ENCODE results near the gene LRRC38.
"Not testable (repeated sequence)": the region's sequence is repeated elsewhere in the genome, so short reads cannot be mapped to it uniquely, and the experiment has no call there.

The LRRC38 gene, protein sequence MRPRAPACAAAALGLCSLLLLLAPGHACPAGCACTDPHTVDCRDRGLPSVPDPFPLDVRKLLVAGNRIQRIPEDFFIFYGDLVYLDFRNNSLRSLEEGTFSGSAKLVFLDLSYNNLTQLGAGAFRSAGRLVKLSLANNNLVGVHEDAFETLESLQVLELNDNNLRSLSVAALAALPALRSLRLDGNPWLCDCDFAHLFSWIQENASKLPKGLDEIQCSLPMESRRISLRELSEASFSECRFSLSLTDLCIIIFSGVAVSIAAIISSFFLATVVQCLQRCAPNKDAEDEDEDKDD

GRCh38 chr1:13513895-13514546 is at the start of gene LRRC38:
LRRC38 (minus strand) TSS chr1:13514003; CDS start chr1:13513593, 410 bp downstream.
- DNase-seq = no peak

- not testable (repeated sequence) for DNase-seq
These were observed 49.2 kb upstream of the LRRC38 start for GRCh38 chr1:13562981-13563380.

DNA sequence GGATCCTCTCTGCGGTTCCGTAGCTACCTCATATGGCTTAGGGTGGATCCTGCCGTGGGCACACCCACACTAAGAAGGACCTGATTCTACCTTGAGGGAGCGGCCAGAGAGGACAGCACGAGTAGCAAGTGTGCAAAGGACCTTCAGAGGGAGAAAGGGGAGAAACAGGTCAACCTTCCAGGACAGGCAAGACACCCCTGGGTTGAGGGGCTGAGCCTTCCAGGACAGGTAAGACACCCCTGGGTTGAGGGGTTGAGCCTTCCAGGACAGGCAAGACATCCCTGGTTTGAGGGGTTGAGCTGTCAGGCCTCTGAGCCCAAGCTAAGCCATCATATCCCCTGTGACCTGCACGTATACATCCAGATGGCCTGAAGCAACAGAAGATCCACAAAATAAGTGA is 46.7 kb upstream of the LRRC38 start:
- no peak for DNase-seq

GRCh38 chr1:13556224-13556764 is 42.5 kb upstream of the LRRC38 start:
- DNase-seq = no peak

DNA sequence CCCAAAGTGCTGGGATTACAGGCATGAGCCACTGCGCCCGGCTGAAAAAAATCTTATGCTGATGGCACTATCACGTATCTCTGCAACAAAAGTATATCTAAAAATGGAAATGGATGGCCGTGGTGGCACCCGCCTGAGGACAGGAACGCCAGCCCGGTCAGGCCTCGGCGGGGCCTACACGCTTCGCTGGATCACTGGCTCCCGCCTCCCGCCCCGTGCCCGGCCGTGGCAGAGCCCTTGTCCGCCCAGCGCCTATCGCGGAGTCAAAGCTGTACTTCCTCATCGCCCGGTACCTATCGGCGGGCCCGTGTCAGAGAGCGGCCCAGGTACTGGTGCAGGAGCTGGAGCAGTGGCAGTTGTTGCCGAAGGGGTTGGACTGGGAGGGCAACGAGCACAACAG is 41.0 kb upstream of the LRRC38 start:
- no peak for DNase-seq

- DNase-seq = no peak
These were observed 36.9 kb upstream of the LRRC38 start for GRCh38 chr1:13550663-13551062.

DNA sequence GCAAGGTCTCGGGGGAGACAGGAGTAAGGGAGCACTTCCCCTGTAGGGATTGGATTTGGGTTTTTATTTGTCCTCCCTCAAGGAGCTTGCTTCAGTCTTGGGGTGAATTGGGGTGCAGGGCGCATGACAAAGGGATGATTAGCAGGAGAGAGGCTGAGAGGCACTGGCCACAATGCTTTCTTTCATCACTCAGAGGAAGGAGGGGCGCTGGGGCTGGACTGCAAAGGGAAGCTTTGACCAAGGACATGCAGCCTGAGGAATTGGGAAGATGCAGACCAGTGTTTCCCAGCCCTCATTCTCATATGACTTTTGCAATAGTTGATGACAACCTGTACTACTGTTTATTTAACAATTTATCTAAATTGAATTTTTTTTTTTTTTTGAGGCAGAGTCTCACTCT is 35.7 kb upstream of the LRRC38 start:
- DNase-seq = no peak

DNA sequence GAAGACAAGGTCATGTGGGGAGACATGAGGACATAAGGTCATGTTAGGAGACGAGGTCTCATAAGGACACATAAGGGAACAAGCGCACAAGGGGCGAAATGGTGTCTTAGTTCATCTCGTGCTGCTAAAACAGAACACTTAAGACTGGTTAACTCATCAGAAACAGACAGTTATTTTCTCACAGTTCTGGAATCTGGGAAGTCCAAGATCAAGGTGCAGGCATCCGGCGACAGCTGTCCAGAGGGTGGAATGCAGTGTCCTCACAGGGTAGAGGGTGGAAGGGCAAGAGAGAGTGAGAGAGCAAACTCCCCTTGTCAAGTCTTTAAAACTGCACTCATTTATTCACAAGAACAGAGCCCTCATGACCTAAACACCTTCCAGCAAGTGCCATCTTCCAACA is 35.2 kb upstream of the LRRC38 start:
- DNase-seq = no peak

GRCh38 chr1:13548281-13548680 is 34.5 kb upstream of the LRRC38 start:
- no peak for DNase-seq

DNA sequence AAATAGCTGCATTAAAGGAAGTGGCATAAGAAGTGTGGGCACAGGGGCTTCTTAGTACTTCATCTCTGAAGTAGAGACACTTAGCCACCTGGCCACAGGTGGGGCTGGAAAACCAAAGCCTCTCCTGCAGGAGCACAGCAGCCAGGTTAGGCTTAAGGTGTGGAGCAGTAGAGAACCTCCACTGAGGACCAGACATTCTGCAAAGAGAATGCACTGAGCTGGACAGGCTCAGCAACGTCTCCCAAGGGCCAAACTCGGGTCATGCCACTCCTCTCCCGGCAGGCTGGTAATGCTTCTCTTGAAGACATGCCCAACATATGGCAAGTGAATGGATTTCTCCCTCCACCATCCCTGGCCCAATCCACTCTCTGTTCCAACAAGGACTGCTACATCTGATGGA is 33.0 kb upstream of the LRRC38 start:
- DNase-seq = no peak

- DNase-seq = no peak
These were observed 30.4 kb upstream of the LRRC38 start for GRCh38 chr1:13544221-13544556.

DNA sequence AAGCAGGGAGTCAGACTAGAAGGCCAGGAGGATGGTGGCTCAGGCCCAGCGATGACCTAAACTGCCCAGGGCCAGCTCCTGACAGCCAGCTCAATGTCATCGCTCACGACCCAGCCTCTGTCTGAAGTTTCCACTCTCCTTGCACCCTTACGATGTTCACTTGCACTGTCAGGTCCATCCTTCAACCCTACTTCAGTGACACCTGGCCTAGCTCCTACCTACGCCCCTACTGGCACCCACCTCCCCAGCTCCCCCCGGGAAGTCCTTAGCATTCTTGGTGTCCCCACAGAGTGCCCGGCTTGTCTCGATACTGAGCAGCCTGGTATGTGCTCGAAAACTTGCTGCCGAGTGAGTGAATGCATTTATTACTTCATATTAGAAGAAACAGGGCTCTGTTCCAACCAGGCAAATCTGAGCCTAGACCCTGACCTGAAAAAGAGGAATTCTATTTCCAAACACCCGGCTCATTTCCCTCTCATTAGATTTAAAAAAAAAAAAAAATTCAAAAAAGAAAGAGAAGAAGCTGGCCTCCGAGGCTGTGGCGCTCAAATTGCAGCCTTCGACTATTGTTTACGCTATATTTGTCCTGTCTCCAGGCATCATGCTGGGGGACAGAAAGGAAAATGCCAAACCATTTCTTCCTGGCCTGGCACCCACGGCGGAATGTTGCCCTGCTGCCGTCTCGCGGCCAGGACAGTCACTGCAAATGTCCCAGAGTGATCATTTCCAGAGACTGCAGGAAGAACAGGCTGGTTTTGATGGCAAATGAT is 29.8 kb upstream of the LRRC38 start:
- DNase-seq = no peak

DNA sequence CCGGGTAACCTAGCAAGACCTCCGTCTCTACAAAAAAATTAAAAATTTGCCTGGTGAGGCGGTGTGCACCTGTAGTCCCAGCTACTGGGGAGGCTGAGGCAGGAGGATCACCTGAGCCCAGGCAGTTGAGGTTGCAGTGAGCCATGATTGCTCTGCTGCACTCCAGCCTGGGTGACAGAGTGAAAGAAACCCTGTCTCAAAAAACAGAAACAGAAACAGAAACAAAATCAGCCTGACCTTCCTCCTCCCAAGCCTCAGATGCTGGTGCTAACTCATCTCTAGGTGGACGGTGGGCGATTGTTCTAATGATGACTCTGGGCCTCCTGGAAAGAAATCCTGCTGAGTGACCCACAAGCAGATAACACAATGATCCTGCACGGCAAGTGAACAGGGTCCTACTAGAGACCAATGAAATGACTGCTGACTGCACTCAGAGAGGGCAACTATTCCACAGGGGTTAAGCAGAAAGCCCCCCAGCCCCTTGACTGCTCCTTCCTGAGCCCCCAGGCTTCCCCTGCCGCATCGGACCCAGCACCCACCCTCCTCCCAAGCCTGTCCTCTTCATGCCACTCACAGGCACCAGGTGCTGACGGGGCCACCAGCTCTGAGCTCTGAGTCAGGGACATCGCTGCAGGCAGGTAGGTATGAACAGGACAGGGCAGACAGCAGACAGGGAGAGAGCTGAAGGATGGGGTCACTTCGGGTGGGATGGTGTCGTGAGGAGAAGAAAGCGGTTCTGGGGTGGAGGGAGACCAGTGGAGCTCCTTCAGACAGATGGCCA is 27.8 kb upstream of the LRRC38 start:
- no peak for DNase-seq

- DNase-seq = no peak
These were observed 27.1 kb upstream of the LRRC38 start for GRCh38 chr1:13540866-13541265.

DNA sequence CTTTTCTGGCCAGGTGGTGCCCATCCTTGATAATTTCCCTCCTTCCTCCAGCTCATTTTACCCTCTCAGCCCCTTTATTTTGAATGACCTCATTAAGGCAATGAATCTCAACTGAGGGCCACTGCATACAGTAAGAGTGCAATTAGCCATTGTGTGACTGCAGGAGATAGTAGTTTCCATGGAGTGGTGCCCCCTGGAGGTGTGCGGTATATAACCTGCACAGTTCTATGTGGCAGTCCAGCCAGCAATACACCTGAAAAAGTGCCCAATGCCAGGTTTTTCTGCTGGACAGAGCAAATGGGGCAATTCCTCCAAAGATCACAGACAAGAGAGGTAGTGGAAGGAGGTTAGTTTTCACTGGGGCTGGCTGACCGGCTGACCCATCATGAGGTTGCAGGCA is 25.9 kb upstream of the LRRC38 start:
- no peak for DNase-seq

GRCh38 chr1:13538832-13539231 is 25.0 kb upstream of the LRRC38 start:
- no peak for DNase-seq

DNA sequence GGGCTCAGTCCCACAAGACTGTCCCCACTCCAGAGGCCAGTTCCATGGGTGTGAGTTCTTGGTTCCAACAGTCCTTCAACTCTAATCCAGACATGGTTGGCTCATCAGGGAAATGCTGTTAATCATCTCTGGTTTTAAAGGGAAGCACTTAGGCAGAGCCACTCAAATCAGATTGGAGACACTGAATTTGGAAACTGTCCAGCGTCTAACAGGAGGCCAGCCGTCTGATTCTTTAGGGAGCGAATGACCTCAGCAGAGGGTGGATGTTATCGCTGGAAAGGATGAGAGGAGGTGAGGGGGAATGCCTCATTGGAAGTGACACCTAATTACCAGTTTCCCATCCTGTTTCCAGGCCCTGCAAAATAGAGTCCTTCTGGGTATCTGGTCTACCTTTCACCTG is 22.8 kb upstream of the LRRC38 start:
- DNase-seq = no peak

DNA sequence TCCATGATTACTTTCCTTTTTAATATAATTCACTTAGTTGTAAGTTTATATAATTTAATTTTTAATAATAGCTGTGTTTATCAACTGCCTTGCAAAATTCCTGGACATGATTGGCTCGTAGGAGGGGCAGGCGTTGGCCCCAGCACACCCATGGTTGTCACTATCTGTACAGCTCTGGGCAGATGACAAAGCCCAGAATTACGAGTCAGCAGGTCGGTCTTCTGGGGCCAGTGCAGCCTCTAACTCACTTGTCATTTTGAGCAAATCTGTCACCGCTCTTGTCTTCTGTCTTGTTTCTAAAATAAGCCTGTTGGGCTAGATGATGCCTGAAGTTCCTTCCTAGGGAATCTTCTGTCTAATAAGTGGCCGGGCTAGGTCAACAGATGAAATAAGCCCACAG is 21.4 kb upstream of the LRRC38 start:
- no peak for DNase-seq

- DNase-seq = no peak
These were observed 14.5 kb upstream of the LRRC38 start for GRCh38 chr1:13528320-13528719.

DNA sequence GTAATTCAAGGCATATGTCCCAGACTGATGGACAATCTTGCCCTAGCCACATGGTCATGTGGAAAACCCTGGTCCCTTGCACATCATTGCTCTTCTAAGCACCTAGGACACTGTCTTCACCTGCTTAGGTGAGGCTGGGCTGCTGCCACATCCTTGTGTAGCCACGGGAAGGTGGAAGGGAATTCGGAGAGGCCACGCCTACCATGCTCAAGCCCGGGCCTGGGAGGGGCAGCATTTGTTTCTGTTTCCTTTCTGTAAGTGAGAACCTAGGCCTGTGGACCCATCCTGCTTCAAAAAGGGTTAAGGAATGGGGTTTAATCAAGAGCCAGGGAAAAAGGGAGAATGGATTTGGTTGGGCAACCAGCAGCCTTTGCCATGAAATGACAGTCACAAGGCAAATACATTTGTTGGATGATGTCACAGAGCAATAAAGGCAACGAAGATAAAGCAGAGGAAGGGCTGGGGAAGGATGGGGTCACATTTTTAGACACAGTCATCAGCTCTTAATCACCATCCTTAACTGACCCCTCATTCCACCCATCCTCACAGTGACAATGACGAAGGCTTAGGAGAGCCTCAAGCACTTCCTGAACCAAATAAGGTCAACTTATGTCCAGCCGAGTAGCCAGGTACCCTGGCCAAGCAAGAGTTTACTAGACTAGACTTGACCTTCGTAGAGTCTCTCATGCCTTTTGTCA is 10.1 kb upstream of the LRRC38 start:
- DNase-seq = no peak

DNA sequence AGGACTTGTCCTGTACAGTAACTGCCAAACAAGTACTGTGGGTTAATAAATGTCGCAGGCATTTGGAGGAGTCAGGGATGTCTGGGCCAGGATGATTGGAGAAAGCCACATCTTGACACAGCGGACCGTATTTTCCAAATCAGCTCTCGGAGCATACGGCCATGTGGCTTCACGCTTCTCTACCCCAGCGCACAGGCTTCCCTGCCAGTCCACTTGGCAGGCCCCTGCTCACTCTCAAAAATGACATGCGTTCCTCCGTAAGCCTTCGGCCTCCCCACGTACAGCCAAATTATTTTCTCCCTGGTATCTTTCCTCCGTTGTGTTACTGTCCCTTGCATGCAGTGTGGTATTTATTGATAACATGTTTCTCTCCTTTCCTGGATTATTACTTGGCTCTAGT is 7.2 kb upstream of the LRRC38 start:
- no peak for DNase-seq

DNA sequence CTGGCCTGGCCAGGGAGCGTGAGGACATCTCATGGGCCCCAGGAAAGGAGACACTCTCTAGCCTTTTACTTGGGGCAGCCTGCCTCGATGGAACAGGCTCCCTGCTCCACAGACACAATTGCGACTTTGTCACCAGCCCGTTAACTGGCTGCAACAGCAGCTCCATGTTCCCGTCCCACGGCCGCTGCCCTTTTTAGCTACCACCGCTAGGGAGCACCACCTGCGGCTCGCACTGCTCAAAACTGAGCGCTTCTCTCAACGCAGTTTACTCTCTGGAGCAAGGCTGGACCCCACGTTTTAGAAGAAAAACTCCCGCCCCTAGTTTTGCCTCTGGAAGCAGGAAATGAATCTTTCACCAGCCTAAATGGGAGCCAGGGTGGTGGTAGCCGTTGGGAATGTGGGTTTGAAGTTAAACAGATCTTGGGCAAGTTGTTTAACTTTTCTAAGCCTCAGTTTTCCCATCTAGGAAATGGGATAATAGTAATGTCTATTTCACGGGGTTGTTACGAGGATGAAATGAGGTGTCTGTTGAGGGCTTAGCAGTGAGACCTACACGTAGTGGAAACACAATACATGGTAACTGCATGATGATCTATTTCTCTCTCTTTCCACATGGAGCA is 3.5 kb upstream of the LRRC38 start:
- no peak for DNase-seq

All from NK-92 treated with Interleukin-12 subunit alpha and Interleukin-12 subunit beta, amount 100 ng/mL, for 24 hours (cell line).